ENCODE measurements around the gene C21orf58.

Gene C21orf58

DNA sequence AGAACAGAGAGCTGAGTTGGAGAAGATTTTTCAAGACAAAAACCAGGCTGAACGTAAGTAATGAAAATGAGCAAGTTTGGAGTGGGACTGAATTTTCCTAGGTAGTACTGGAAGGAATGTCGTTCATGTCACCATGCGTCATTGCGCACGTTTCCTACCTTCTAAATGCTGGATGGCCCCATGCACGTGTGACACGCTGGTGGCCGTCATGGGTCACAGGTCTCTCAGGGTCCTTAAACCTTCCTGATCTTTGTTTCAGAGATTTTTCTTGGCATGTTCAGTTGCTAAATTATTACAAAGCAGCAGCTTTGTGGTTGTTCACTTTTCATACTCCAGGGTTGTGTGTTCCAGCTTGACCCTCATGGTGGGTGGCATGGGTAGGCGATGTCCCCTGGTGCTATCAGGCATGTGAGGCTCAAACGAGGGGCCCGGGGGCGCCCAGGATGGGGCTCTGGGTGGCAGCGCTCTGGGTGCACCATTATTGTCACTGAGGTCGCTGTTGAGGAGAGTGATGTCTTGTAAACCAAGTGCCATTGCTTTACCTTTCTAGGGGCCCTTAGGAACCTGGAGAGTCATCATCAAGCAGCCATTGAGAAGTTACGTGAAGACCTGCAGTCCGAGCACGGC lies 25.6 kb upstream of the C21orf58 start:
- TF ChIP-seq, protein P1, sequence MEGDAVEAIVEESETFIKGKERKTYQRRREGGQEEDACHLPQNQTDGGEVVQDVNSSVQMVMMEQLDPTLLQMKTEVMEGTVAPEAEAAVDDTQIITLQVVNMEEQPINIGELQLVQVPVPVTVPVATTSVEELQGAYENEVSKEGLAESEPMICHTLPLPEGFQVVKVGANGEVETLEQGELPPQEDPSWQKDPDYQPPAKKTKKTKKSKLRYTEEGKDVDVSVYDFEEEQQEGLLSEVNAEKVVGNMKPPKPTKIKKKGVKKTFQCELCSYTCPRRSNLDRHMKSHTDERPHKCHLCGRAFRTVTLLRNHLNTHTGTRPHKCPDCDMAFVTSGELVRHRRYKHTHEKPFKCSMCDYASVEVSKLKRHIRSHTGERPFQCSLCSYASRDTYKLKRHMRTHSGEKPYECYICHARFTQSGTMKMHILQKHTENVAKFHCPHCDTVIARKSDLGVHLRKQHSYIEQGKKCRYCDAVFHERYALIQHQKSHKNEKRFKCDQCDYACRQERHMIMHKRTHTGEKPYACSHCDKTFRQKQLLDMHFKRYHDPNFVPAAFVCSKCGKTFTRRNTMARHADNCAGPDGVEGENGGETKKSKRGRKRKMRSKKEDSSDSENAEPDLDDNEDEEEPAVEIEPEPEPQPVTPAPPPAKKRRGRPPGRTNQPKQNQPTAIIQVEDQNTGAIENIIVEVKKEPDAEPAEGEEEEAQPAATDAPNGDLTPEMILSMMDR (IDR thresholded peaks at IDR 0.05; ENCODE audit: control insufficient read depth, insufficient read depth, low read depth, low read length, missing control alignments): no peak
- no peak overlapping the region for H3K4me3 ChIP-seq (ENCODE audit: control insufficient read depth, low read depth, low read length)
- no peak for DNase-seq (ENCODE audit: low read depth)

DNA sequence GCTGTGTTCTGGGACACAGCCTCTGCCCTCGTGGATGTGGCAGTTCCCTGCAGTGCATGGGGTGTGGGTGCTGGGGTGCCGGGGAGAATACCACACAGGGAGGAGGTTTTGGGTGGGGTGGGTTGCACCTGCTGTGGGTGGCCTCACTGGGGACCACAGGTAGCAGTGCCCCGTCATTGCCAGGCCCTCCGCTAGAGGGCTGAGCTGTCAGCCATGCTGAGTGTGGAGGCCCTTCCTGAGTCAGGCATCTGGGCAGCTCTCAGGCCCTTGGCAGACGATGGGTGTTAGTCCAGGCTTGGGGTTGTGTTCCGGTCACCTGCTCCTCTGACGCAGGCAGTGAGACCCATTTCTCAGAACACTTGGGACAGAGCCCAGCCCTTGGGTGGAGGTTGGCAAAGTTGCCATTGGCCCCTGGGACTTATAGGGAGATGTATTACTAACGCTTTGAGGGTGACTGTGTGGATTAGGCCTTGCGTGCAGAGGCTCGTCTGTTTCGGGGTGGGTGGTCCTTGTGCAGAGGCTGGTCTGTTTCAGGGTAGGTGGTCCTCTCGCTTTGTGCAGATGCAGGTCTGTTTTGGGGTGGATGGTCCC lies 24.2 kb upstream of the C21orf58 start:
- TF ChIP-seq, protein P1 (IDR thresholded peaks at IDR 0.05; ENCODE audit: control insufficient read depth, insufficient read depth, low read depth, low read length, missing control alignments): no peak
- DNase-seq (ENCODE audit: low read depth): no peak
- H3K4me3 ChIP-seq (ENCODE audit: control insufficient read depth, low read depth, low read length): no peak overlapping the region

DNA sequence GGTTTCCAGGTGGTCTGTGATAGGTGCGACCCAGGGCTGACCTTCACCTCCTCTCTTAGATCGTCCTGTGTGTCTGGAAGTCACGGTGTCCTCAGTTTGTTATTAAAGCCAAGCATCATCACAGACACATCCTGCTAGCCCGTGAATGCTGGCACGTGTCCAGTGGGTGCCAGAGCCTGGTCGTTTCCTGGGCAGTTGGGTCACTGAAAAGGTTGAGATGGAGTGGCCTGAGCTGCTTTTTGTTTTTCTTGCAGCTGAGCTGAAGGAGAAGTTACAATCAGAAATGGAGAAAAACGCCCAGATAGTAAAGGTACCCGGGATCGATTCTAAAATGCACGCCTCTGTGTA lies 23.5 kb upstream of the C21orf58 start:
- TF ChIP-seq, protein P1 (IDR thresholded peaks at IDR 0.05; ENCODE audit: control insufficient read depth, insufficient read depth, low read depth, low read length, missing control alignments): no peak
- H3K4me3 ChIP-seq (ENCODE audit: control insufficient read depth, low read depth, low read length): no peak overlapping the region
- DNase-seq (ENCODE audit: low read depth): no peak

DNA sequence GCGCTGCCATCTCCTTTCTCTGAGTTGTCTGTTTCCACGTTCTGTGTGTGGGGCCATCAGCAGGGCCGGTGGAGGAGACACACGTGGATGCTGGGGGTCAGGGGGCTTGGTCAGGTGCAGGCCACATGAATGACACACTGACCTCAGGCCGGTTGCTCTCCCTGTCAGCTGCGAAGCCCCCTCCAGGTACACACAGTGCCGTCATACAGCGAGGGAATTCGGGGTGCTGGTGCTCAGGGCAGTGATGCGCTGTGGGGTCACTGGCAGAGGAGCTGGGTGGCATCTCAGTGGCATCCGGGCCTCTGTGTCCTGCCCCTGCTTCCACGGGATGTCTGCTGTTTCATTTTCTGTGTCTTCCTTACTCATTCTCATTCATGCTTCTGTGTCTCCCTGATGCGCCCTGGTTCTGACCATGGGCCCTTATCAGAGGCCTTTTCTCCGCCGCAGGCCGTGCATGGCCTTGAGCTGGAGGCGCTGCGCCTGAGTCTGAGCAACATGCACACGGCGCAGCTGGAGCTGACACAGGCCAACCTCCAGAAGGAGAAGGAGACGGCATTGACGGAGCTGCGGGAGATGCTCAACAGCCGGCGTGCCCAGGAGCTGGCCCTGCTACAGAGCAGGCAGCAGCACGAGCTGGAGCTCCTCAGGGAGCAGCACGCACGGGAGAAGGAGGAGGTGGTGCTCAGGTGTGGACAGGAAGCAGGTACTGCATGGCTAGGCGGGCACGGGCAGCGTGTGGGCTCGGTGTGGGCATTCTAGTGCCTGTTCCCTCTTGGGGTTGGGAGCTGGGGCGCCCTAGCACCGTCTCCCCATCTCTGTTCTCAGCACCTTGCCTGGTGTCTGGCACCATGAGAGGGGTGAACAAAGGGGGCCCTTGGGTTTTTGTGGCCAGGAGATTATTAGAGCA lies 22.9 kb upstream of the C21orf58 start:
- no peak overlapping the region for H3K4me3 ChIP-seq (ENCODE audit: control insufficient read depth, low read depth, low read length)
- TF ChIP-seq, protein P1 (IDR thresholded peaks at IDR 0.05; ENCODE audit: control insufficient read depth, insufficient read depth, low read depth, low read length, missing control alignments): no peak
- no peak for DNase-seq (ENCODE audit: low read depth)

DNA sequence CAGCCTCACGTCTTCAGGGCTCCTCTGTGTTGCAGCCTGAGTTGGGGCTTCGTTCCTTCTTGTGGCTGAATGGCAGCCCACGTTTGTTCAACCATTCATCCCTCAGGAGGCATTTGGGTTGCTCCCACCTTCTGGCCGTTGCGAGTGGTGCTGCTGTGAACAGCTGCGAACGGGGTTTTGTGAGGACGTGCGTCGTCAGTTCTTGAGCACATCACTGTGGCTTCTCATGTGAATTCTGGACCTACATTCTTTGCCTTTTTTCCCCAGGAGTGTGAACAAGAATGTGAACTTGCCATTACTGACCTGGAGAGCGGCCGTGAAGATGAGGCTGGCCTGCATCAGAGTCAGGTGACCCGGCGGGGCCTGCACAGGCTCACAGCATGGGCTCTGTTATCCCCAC lies 22.2 kb upstream of the C21orf58 start:
- no peak overlapping the region for H3K4me3 ChIP-seq (ENCODE audit: control insufficient read depth, low read depth, low read length)
- TF ChIP-seq, protein P1 (IDR thresholded peaks at IDR 0.05; ENCODE audit: control insufficient read depth, insufficient read depth, low read depth, low read length, missing control alignments): no peak
- no peak for DNase-seq (ENCODE audit: low read depth)

DNA sequence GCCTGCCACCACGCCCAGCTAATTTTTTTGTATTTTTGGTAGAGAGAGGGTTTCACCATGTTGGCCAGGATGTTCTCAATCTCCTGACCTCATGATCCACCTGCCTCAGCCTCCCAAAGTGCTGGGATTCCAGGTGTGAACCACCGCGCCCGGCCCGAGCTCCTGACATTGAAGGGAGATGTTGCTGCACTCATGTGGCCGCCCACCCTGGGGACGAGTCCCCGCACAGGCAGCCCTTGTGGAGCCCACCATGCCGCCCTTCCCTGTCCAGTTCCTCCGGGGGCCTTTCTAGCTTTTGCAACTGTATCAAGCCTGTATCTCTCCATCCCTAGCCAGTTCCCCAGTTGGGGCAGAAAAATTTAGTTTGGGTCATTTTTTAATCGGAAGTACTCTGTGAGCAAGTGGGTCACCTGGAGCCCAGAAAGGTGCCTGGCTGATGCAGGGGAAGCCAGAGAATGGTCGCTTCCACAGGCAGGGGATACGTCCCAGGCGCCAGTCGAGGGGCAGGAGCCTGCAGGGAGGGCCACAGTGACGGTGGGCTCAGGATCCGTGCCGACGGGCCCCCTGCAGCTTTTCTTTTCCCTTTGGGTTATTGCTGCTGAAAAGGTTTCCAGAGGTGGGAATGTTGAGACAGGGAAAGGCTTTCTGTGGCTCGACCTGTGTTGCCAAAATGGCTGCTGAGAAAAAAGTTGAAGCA lies 20.7 kb upstream of the C21orf58 start:
- TF ChIP-seq, protein P1 (IDR thresholded peaks at IDR 0.05; ENCODE audit: control insufficient read depth, insufficient read depth, low read depth, low read length, missing control alignments): no peak
- no peak overlapping the region for H3K4me3 ChIP-seq (ENCODE audit: control insufficient read depth, low read depth, low read length)
- no peak for DNase-seq (ENCODE audit: low read depth)
